ENCODE data around the gene TCF3.

Gene TCF3

GRCh38 chr19:1612114-1613086 lies 40.0 kb downstream of the TCF3 start:
- in situ Hi-C loops (cut with MboI; ENCODE audit: low pct_unique_long_range_greater_than_20kb, low sequenced_read_pairs, unreplicated experiment) = no loop called here
- no peak for TF ChIP-seq CTCF (IDR thresholded peaks at IDR 0.05; ENCODE audit: extremely low read depth, insufficient read depth, missing control alignments)
- DNase-seq (ENCODE audit: low spot score) = no peak

GRCh38 chr19:1611353-1611752 lies 41.1 kb downstream of the TCF3 start:
- no peak for TF ChIP-seq CTCF (IDR thresholded peaks at IDR 0.05; ENCODE audit: extremely low read depth, insufficient read depth, missing control alignments)
- no peak for DNase-seq (ENCODE audit: low spot score)
- in situ Hi-C loops (cut with MboI; ENCODE audit: low pct_unique_long_range_greater_than_20kb, low sequenced_read_pairs, unreplicated experiment) = no loop called here

- TF ChIP-seq CTCF (IDR thresholded peaks at IDR 0.05; ENCODE audit: extremely low read depth, insufficient read depth, missing control alignments) = no peak
- DNase-seq (ENCODE audit: low spot score) = no peak
- in situ Hi-C loops (cut with MboI; ENCODE audit: low pct_unique_long_range_greater_than_20kb, low sequenced_read_pairs, unreplicated experiment) = no loop called here
These were observed 41.8 kb downstream of the TCF3 start for GRCh38 chr19:1610579-1610978.

GRCh38 chr19:1609680-1610474 lies 42.5 kb downstream of the TCF3 start:
- no peak for TF ChIP-seq CTCF (IDR thresholded peaks at IDR 0.05; ENCODE audit: extremely low read depth, insufficient read depth, missing control alignments)
- in situ Hi-C loops (cut with MboI; ENCODE audit: low pct_unique_long_range_greater_than_20kb, low sequenced_read_pairs, unreplicated experiment) = no loop called here
- no peak for DNase-seq (ENCODE audit: low spot score)

- in situ Hi-C loops (cut with MboI; ENCODE audit: low pct_unique_long_range_greater_than_20kb, low sequenced_read_pairs, unreplicated experiment) = no loop called here
- TF ChIP-seq CTCF (IDR thresholded peaks at IDR 0.05; ENCODE audit: extremely low read depth, insufficient read depth, missing control alignments) = no peak
- no peak for DNase-seq (ENCODE audit: low spot score)
These were observed 43.4 kb downstream of the TCF3 start for GRCh38 chr19:1609103-1609396.

- no peak for TF ChIP-seq CTCF (IDR thresholded peaks at IDR 0.05; ENCODE audit: extremely low read depth, insufficient read depth, missing control alignments)
- in situ Hi-C loops (cut with MboI; ENCODE audit: low pct_unique_long_range_greater_than_20kb, low sequenced_read_pairs, unreplicated experiment) = no loop called here
- no peak for DNase-seq (ENCODE audit: low spot score)
These were observed 43.9 kb downstream of the TCF3 start for GRCh38 chr19:1608359-1609102.
